Measurements from ENCODE around the gene PAAF1.

Gene PAAF1

DNA sequence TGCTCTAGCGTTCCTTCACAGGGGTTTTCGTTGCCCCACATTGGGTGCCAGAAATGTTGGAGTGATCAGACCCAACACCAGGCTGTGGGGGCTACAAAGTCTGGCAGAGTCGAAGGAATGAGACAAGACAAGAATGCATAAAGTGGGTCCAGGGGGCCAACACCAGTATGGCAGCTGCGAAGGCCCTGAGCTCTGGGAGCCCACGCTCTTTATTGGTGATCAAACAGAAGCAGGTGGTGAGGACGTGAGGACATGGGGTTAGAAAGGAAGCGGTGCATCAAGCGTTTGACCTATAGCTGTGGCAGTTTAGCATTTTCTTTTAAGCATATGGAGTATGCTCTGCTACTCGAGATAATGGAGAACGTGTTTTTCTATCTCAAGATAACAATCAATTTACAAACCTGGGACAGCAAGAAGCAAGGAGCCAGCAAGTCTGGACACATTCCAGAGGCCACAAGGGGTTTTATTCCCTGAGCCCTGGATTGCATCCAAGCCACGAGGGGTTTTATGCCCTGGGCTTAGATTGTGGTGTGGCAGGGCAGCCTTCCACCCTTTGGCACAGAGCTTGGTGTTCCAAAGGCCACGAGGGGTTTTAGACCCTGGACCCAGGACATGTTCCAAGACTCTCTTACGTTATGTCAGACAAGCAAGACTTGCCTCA, 70.1 kb downstream of the PAAF1 start:
- no peak for DNase-seq (ENCODE audit: low read depth)

DNA sequence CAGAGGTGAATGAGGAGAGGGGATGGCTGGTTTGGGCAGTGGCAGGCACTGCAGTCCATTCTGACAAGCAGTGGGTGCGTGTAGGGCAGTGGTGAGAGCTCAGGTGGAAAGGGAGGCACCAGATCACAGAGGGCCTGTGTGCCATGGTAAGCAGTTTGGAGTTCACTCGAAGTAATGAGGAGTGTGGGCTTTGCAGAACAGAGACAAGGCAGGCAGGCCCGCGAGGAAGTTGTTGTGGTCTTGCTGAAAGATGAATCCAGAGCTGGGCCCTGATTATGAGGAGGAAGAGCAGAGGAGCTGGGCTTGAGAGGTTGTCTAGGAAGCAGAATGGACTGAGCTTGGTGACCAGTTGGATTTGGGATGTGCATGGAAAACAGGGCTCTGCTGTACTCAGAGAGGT, 72.4 kb downstream of the PAAF1 start:
- DNase-seq (ENCODE audit: low read depth) = no peak

DNA sequence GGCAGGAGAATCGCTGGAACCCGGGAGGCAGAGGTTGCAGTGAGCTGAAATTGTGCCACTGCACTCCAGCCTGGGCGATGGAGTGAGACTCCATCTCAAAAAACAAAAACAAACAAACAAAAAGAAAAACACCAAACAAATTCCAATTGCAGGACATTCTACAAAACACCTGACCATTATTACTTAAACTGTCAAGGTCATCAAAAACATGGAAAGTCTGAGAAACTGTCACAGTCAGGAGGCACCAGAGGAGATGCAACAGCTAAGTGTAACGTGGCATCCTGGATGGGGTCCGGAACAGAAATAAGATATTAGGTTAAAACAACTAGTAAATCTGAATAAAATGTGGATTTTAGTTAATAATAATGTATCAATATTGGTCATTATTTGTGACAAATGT, 73.1 kb downstream of the PAAF1 start:
- DNase-seq (ENCODE audit: low read depth) = no peak

DNA sequence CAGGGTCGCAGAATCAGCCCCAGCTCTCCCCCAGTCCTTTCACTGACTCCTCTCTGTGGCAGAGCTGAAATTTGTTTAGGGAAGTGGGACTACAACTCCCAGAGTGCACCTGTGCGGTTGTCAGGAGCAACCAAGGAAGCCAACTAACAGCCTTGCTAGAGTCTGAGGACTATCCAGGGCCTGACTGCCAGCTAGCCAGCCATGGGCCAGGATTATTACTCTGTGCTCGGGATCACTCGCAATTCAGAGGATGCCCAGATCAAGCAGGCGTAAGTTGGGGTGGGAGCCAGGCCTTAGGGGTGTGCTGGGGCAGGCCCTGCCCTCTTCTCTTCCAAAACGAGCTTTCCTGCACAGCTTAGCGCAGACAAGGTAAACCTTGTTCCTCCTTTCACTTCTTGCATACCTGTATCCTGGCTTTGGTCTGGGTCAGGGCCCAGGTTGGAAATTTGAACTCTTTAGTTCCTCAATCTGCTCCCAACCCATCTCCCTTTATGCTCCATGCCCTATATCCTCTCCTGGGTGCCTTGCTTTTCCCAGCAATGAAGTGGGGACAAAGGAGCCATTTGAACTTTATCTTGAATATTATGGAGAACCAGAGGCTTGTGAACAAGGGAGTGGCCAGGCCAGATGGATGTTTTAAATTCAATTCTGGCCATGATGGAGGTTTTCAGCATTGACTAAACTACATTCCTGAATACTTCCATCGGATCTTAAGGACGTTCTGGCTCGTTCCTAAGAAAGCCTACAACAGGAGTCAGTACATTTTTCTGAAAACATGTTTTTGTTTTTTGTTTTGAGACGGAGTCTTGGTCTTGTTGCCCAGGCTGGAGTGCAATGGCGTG, 74.3 kb downstream of the PAAF1 start, which contains the start of gene DNAJB13:
TSS of gene DNAJB13 (plus strand) at position 158 of the 842 bp plus-strand sequence. CDS start at position 202, 44 bp downstream.
- DNase-seq (ENCODE audit: low read depth) = no peak

DNA sequence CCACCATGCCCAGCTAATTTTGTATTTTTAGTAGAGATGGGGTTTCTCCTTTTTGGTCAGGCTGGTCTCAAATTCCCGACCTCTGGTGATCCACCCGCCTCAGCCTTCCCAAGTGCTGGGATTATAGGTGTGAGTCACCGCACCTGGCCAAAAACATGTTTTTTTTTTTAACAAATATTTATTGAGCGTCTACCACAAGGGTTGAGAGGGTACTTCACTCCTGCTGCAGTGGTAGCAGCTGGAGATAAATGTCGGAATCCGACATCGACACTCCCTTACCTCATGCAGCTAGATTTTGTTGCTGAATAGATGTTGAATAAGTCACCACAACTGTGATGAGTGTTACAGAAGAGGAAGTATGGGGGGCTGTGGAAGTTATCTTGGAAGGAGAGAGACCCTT, 75.0 kb downstream of the PAAF1 start:
- DNase-seq (ENCODE audit: low read depth) = no peak

DNA sequence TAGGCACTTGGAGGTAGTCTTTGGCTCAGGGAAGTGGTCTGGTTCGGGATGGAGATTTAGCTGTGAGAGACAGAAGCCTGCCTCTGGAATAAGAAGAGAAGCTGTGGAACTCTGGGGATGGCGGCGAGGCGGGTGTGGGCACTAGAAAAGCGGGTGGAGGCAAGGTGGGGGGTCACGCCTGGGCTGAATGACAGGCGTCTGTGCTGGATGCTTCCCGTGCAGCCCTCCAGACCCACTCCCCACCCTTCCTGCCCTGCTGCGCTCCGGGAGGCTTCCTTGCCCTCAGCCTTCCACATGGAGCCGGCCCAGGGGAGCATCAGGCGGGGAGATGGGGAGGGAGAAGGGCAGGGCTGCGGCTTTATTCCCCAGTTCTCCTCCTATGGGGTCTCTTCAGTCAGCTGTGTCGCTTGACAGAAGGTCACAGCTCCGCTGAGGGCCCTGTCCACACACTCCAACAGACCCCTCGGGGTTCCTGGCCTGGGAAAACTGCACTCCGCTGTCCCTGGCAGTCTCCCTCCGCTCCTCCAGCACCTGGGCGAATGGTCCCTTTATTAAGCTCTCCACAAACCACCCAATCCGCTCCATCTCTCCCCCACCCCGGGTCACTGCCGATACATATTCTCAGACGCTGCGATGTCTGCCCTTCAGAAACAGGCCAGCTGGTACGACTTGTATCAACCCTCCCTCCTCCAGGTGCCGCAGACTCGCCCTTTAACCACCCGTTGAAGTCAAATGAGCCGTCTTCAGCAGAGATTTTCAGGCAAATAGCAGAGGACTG, 80.3 kb downstream of the PAAF1 start:
- DNase-seq (ENCODE audit: low read depth) = no peak

DNA sequence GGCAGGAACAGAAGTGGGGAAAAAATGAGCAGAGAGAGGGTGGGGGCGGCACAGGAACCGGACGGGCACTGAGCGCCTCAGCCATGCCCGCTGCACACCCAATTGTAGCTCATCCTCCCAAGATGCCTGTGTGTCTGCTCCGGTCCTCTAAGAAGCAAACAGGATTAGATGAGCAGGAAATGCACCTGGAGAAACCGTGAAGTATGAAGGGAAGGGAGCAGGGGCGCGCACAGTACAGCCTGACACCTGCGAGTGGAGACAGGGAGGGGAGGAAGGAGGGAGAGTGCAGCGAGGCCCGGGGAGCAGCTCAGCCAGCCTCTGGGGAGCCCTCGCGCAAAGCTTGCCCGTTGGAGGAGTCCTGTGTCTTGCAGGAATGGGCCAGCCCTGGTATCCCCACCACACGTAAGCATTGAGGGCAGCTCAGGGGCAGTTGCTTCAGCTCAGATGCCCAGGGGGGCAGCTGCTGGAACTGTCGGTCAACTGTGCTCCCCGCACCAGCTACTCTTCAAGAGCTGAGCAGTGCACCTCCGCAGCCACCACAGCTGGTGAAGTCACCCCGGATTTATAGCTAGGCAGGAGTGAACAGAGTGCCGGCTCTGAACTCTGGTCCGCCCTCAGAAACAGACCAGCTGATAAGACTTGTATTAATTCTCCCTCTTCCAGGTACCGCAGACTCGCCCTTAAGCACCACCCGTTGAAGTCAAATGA, 81.0 kb downstream of the PAAF1 start:
- no peak for DNase-seq (ENCODE audit: low read depth)

DNA sequence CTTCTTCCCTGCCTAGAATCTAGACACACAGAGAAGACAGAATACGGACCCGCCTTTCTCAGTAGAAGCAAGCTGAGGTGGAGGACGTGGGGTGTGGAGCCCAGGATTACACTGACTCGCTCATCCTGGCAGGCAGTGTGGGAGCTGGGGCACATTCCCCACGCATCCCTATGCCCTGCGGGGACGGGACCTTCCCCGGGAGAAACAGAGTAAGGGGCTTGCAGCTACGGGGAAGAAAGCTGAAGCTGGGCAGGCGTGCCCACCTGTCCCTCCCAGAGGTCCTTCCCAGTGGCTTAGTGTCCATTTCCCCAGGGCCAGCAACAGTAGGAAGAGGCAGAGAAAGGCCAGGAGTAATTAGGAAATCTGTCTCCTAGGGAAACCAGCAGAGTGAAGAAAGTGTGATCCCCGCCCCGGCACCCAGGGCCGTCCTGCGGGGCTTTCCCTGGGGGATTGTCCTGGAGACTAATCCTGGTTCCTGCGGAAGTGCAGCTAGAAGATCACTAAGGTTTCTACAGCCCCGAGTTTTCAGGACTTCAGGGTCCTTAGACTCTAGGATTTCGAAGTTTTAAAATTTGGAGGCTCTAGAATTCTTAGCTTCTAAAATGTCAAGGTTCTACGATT, 81.8 kb downstream of the PAAF1 start:
- no peak for DNase-seq (ENCODE audit: low read depth)

DNA sequence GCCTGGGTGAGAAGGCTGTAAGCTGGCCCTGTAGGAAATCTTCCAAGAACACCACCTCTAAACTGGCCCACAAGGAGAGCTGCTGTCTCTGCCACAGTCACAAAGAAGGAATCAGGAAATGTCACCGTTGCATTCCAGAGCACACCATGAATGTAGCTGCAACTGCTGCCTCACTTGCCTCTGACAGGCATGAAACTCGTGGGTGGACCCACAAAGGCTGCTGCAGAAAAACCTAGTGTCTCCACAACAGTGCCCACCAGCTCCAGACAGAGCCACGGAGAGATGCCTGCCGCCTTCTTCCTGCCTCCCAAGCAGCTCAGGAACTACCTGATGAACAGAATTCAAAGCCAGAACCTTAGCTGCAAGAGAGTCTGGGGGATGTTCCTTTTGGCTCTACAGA, 84.5 kb downstream of the PAAF1 start:
- no peak for DNase-seq (ENCODE audit: low read depth)

DNA sequence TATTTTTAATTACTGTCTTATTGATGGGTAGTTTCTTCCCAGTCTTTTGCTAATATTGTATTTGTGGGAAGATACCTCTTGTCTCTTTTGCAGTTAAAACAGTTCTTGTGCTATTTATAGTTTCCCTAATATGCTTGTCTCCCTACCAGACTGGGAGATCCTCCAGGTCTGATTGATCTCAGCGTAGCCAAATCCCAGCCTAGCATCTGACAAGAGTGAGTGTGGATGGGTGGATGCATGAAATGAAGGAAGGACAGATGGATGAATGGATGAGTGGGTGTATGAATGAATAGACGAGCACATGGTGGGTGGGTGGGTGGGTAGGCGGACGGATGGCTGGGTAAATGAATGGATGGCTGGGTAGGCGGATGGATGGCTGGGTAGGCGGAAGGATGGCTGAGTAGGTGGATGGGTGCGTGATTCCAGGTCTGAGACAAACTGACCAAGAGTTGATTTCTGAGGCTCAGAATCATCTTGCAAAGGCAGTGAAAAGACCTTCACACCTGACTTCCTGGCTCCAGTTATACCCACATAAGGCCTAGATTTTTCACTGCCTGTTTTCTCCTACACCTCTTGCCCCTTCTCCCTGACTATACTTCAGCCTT, 85.4 kb downstream of the PAAF1 start:
- DNase-seq (ENCODE audit: low read depth) = no peak

DNA sequence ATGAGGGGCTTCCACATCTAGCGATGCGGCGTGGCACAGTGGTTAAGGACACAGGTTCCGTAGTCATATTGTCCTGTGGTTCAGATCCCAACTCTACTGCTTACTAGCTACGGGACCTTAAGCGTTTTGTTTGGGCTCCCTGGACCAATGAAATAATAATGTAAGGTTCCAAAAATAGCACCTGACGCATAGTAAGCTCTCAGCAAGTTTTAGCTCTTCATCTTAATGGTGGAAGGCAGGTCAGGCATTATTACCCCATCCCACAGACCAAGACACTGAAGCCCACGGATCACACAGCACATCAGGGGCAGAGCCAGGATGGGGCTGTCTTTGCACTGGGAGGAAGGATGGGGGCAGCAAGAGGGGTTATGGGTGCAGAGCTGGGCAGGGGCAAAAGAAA, 87.1 kb downstream of the PAAF1 start:
- no peak for DNase-seq (ENCODE audit: low read depth)

DNA sequence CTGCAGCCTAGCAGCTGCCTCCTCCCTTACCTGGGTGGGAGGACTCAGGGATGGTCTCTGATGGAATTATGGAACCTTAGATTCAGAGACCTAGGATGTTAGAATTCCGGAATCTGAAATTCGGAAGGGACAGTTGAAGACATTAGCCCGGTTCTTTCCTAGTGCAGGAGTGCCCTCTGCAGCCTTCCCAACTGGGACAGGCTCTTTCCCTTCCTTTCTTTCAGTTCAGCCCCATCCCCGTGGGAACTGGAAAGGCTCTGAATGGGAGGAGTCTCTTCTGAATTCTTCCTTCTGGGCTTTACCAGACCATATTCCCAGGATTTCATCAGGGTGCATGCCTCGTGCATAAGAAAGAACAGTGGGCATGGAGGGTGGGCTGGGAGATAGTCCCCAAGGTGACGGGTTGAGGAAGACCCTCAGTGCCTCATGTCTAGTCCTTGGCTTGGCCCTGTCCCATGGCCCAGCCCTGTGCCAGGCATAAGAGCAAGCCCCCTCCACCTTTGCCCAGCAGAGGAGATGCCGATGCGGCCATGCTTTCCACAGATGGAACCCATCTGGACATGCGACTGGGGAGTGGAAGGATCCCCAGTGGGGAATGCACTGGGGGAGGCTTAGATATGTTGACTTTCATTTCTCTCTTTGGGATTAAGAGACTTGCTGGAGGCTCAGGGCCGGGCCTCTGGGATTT, 88.4 kb downstream of the PAAF1 start:
- no peak for DNase-seq (ENCODE audit: low read depth)

DNA sequence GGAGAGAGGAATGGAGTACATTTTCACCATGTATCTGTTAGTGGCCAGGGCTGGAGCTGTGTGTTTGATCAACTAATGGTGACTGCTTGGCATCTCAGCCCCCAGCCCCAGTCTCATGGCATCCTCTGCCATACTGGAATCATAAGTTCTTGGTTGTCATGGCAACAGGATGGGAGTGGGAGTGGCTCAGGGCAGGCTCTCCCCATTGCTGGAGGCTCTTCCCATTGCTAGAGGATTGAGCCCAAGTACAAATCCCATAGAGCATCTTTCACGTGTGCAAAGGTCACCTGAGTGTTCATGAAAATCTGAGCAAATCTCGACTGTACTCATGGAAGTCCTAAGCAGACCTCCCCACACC, 88.9 kb downstream of the PAAF1 start:
- no peak for DNase-seq (ENCODE audit: low read depth)

DNA sequence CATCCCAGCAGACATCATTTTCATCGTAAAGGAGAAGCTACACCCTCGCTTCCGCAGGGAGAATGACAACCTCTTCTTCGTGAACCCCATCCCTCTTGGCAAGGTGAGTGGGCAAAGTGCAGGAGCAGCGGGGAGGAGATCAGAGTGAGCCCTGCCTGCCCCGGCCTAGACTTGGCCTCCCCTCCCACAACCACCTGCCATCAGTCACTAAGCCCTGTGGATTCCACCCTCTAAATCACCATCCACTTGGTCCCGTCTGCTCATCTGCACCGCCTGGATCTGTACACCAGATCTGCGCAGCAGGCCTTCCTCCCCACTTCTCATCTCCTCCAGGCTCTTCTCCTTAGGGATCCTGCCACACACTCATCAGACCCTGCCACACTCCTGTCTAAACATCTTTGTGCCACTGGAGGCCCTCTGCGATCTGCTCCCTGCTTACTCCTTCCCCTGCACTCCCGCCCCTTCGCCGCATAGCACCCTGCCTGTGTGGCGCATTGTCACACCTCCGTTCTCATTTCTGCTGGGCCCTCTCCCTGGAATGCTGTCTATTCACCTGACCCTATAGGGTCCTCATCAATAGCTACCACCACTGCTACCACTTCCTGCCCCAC, 91.7 kb downstream of the PAAF1 start:
- no peak for DNase-seq (ENCODE audit: low read depth)

DNA sequence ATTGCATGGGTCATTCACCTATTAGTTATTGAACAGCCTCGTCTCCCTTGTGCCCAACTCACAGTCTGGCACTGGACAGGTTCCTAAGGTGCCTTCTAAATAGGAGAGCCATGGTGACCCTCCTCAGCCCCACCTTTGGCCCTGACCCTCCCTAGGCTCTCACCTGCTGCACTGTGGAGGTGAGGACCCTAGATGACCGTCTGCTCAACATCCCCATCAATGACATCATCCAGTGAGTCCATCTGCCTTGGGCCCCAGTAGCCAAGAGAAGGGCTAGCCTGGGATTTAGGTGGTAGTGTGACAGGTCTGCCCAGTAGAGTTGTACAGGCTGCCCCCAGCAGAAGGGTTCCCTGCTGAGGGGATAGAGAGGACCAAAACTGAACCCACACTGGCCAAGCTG, 92.3 kb downstream of the PAAF1 start:
- no peak for DNase-seq (ENCODE audit: low read depth)

DNA sequence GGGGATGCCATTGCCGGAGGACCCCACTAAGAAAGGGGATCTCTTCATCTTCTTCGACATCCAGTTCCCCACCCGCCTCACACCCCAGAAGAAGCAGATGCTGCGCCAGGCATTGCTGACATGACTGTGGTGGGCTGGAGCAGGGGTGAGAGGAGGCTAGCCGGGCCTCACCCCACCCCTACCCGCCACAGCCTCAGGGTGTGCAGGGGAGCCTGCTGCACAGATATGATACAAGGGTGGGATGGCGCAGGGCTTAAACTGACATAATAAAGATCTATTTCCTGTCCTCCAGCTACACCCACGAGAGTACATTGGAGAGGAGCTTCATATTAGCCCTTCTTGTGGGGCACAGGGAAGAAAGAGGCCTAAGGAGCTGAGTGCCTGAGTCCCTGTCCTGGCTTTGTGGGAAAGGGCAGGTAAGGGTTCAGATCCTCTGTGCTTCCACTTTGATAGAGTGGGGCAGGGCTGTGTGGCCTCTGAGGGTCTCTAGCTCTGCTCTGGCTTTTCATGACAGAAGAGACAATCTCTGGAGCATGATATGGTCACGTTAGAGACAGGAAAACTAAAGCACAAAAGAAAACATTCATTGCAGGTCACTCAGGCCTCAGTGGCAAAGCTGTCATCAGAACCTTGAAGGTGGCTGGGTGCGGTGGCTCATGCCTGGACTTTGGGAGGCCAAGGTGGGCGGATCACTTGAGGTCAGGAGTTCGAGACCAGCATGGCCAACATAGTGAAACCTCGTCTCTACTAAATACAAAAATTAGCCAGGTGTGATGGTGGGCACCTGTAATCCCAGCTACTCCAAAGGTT, 93.4 kb downstream of the PAAF1 start:
- DNase-seq (ENCODE audit: low read depth) = no peak

DNA sequence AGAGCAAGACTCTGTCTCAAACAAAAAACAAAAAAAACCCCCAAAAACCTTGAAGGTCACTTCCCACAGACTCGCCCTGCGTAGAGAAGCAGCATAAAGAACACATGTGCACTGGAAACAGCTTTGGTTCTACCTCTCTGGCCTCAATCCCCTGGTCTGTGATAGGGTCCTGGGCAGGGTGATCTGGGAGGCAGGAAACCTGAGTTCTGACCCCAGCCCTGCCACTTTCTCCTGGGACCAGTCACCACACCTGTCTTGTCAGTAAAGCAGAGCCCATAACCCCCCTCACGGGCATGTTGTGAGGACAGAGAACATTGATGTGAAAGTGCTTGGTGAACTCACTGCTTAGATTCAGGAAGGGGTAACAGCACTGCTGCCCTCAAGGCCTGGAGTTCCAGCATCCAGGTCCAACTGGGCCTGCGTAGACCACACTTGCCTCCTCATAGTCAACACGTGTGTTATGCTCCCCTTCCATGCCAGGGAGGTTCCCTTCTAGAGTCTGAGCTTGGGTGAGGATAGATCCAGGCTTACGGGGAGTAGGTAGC, 94.4 kb downstream of the PAAF1 start:
- DNase-seq (ENCODE audit: low read depth) = no peak

DNA sequence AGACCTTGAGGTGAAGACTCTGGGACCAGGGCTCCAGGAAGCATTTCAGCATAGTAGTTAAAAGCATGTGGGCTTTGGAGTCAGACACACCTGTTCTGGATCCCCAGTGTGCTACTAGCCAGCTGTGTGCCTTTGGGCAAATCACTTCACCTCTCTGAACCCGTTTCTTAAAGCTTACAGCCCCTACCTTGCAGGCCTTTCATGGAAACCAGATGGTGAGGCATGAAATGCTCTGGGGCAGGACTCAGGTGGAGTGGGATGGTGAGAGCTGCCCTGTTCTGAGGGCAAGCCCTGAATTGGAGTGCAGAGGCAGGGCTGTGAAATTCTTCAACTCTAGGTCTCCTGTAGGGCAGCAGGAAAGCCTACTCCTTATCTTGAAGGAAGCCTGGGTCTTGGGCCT, 95.4 kb downstream of the PAAF1 start:
- no peak for DNase-seq (ENCODE audit: low read depth)

Data from activated T-cell treated with anti-CD3 and anti-CD28 coated beads for 1 hour (primary cell).